WTC11 (cell line): Measurements from ENCODE around the gene HDAC9. TPM values are rescaled to one million over a fixed set of nuclear protein-coding genes. Genes with fewer than 3 reads are reported as not detected.

Source experiments
- ATAC-seq: fragments of 200-7000 bp; cut with Tn5 transposase; 2 replicates; pipeline ENCODE4 v1.10.0; 2021; ENCODE audit warnings: mild to moderate bottlenecking, moderate library complexity
- CTCF ChIA-PET: fragments of 300-600 bp; sonication (Branson Sonifier 250); formaldehyde crosslinking; loops from one replicate; lab custom pipeline; 2021; ENCODE audit warnings: antibody characterized with exemption; lab: Charles Lee
- POLR2A ChIA-PET: fragments of 350-600 bp; sonication (Branson Sonifier 250); formaldehyde crosslinking; loops from one replicate; lab custom pipeline; 2021; ENCODE audit warnings: antibody characterized with exemption; lab: Charles Lee
- DNase-seq: peaks from one replicate; pipeline ENCODE4 v3.0.0; 2021; ENCODE audit warnings: low spot score
- H3K27ac Mint-ChIP-seq: 2 replicates; pipeline ENCODE4 v1.8.0; 2021; ENCODE audit warnings: mixed read lengths
- H3K27me3 Mint-ChIP-seq: 2 replicates; pipeline ENCODE4 v1.8.0; 2021; ENCODE audit warnings: low read depth, mild to moderate bottlenecking, moderate library complexity, mixed read lengths
- H3K36me3 Mint-ChIP-seq: 2 replicates; pipeline ENCODE4 v1.8.0; 2021; ENCODE audit warnings: mixed read lengths
- H3K4me1 Mint-ChIP-seq: 2 replicates; pipeline ENCODE4 v1.8.0; 2022; ENCODE audit warnings: mixed read lengths
- H3K4me3 Mint-ChIP-seq: 2 replicates; pipeline ENCODE4 v1.8.0; 2021; ENCODE audit warnings: mild to moderate bottlenecking, moderate library complexity, mixed read lengths
- H3K9me3 Mint-ChIP-seq: 2 replicates; pipeline ENCODE4 v1.8.0; 2021; ENCODE audit warnings: mixed read lengths
- ATF3 ChIP-seq: sonication (generic); formaldehyde crosslinking; conservative IDR thresholded peaks from 2 replicates; pipeline ENCODE4 v1.8.1; 2022; ENCODE audit warnings: mild to moderate bottlenecking, missing genetic modification reagents
- CREM ChIP-seq: sonication (generic); formaldehyde crosslinking; IDR thresholded peaks from 2 replicates; pipeline ENCODE4 v1.8.1; 2022; ENCODE audit warnings: mild to moderate bottlenecking, missing genetic modification reagents, moderate library complexity
- E2F1 ChIP-seq: sonication (generic); formaldehyde crosslinking; IDR thresholded peaks from 2 replicates; pipeline ENCODE4 v1.8.0; 2022; ENCODE audit warnings: mild to moderate bottlenecking, missing genetic modification reagents
- EMX1 ChIP-seq: fragments of 250-450 bp; sonication (Bioruptor Pico); IDR thresholded peaks from 2 replicates; pipeline ENCODE4 v1.8.0; 2021; ENCODE audit warnings: mild to moderate bottlenecking
- ETV6 ChIP-seq: sonication (generic); formaldehyde crosslinking; IDR thresholded peaks from 2 replicates; pipeline ENCODE4 v1.8.1; 2022; ENCODE audit warnings: mild to moderate bottlenecking, missing genetic modification reagents
- JAZF1 ChIP-seq: fragments of 250-450 bp; sonication (Bioruptor Pico); IDR thresholded peaks from 2 replicates; pipeline ENCODE4 v1.9.0; 2021; ENCODE audit warnings: moderate library complexity, mild to moderate bottlenecking, inconsistent platforms
- RORB ChIP-seq: fragments of 250-450 bp; sonication (Bioruptor Pico); IDR thresholded peaks from 2 replicates; pipeline ENCODE4 v1.9.0; 2021; ENCODE audit warnings: mild to moderate bottlenecking
- SP1 ChIP-seq: sonication (generic); formaldehyde crosslinking; conservative IDR thresholded peaks from 2 replicates; pipeline ENCODE4 v1.8.1; 2022; ENCODE audit warnings: missing genetic modification reagents
- STAT6 ChIP-seq: sonication (generic); formaldehyde crosslinking; conservative IDR thresholded peaks from 2 replicates; pipeline ENCODE4 v1.8.1; 2023; ENCODE audit warnings: mild to moderate bottlenecking, low read depth, missing genetic modification reagents, moderate library complexity
- TCF7 ChIP-seq: sonication (generic); formaldehyde crosslinking; IDR thresholded peaks from 2 replicates; pipeline ENCODE4 v1.8.0; 2022; ENCODE audit warnings: mild to moderate bottlenecking, low read depth, missing genetic modification reagents, moderate library complexity
- TP53 ChIP-seq: sonication (generic); formaldehyde crosslinking; IDR thresholded peaks from 2 replicates; pipeline ENCODE4 v1.8.1; 2023; ENCODE audit warnings: mild to moderate bottlenecking, missing genetic modification reagents
- ZNF263 ChIP-seq: sonication (generic); formaldehyde crosslinking; IDR thresholded peaks from 2 replicates; pipeline ENCODE4 v1.8.1; 2022; ENCODE audit warnings: low read depth, mild to moderate bottlenecking, moderate library complexity, missing genetic modification reagents
- total RNA-seq: library from RNA; stranded (reverse); gene quantifications from 3 replicates; pipeline ENCODE4 v1.2.3, GENCODE V29; 2021
- TF ChIP-seq, protein P1 (sequence below): sonication (generic); formaldehyde crosslinking; IDR thresholded peaks from 2 replicates; pipeline ENCODE4 v1.8.1; 2023; ENCODE audit warnings: mild to moderate bottlenecking, moderate library complexity, missing genetic modification reagents
- TF ChIP-seq, protein P2 (sequence below): sonication (generic); formaldehyde crosslinking; IDR thresholded peaks from 2 replicates; pipeline ENCODE4 v1.8.1; 2022; ENCODE audit warnings: mild to moderate bottlenecking, moderate library complexity, missing genetic modification reagents
- TF ChIP-seq, protein P3 (sequence below): sonication (generic); formaldehyde crosslinking; IDR thresholded peaks from 2 replicates; pipeline ENCODE4 v1.8.1; 2022; ENCODE audit warnings: missing genetic modification reagents, borderline replicate concordance

HDAC9 gene
- total RNA-seq, 1 experiment from 2014 or later = 18.8 TPM

GRCh38 chr7:18499407-18500177, 4.0 kb downstream of the HDAC9 start:
- H3K27me3 Mint-ChIP-seq = no peaks in the 10 kb centered on the region
- no peak overlapping the region for H3K27ac Mint-ChIP-seq
- ChIA-PET POLR2A (no interaction called here), CTCF (no interaction called here)
- H3K4me1 Mint-ChIP-seq = peaks cover 57% of the 10 kb centered on the region
- no peaks in the 10 kb centered on the region for H3K9me3 Mint-ChIP-seq
- no peak for TF ChIP-seq RORB (CRISPR knock-in tag)
- TF ChIP-seq EMX1 (CRISPR knock-in tag) = no peak
- TF ChIP-seq STAT6 (CRISPR knock-in tag) = no peak
- TF ChIP-seq ATF3 = no peak
- TF ChIP-seq ETV6 (CRISPR knock-in tag) = no peak
- no peak for TF ChIP-seq E2F1
- TF ChIP-seq, protein P1, sequence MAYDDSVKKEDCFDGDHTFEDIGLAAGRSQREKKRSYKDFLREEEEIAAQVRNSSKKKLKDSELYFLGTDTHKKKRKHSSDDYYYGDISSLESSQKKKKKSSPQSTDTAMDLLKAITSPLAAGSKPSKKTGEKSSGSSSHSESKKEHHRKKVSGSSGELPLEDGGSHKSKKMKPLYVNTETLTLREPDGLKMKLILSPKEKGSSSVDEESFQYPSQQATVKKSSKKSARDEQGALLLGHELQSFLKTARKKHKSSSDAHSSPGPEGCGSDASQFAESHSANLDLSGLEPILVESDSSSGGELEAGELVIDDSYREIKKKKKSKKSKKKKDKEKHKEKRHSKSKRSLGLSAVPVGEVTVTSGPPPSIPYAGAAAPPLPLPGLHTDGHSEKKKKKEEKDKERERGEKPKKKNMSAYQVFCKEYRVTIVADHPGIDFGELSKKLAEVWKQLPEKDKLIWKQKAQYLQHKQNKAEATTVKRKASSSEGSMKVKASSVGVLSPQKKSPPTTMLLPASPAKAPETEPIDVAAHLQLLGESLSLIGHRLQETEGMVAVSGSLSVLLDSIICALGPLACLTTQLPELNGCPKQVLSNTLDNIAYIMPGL (CRISPR knock-in tag) = no peak
- TF ChIP-seq, protein P2, sequence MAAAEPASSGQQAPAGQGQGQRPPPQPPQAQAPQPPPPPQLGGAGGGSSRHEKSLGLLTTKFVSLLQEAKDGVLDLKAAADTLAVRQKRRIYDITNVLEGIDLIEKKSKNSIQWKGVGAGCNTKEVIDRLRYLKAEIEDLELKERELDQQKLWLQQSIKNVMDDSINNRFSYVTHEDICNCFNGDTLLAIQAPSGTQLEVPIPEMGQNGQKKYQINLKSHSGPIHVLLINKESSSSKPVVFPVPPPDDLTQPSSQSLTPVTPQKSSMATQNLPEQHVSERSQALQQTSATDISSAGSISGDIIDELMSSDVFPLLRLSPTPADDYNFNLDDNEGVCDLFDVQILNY = no peak
- TF ChIP-seq, protein P3, sequence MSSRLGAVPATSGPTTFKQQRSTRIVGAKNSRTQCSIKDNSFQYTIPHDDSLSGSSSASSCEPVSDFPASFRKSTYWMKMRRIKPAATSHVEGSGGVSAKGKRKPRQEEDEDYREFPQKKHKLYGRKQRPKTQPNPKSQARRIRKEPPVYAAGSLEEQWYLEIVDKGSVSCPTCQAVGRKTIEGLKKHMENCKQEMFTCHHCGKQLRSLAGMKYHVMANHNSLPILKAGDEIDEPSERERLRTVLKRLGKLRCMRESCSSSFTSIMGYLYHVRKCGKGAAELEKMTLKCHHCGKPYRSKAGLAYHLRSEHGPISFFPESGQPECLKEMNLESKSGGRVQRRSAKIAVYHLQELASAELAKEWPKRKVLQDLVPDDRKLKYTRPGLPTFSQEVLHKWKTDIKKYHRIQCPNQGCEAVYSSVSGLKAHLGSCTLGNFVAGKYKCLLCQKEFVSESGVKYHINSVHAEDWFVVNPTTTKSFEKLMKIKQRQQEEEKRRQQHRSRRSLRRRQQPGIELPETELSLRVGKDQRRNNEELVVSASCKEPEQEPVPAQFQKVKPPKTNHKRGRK = no peak
- no peak for TF ChIP-seq SP1 (CRISPR knock-in tag)
- TF ChIP-seq TCF7 = no peak
- no peak for TF ChIP-seq TP53 (CRISPR knock-in tag)
- no peak for TF ChIP-seq JAZF1 (CRISPR knock-in tag)
- DNase-seq (no peak), ATAC-seq (no peak)
- no peak overlapping the region for H3K4me3 Mint-ChIP-seq
- no peaks in the 10 kb centered on the region for H3K36me3 Mint-ChIP-seq

DNA sequence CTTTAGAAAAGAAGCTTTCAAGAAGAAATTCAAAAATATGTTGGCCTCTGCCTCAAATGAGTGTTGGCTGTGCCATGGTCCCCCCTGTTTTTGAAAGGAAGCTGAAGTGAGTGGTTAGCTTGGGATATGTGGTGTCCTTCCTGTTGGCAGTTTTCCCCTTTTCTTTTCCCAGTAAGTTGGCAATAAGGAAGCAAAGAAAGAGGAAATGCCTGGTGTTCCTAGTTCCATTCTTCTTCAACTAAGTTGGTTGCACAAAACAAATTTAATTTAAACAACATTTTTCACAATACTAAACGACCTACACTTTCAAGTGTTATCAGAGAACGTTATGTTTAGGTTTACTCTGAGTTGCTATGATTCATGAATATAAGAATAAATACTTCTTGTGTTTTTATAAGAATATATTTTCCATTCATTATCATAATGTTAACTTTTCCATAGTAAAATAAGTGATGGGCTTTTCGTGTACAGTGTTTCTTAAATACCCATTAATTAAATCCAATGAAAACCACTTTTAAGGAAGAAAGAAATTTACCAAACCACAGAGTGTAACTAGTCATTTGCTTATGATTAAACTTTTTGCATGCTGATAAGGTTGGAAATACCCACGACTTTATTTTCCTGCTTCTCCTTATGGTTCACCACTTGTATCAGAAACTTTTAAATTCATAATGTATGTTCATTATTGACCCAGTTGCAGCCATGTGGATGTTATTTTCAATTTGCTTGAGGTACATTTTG, 7.7 kb downstream of the HDAC9 start:
- DNase-seq (no peak), ATAC-seq (no peak)
- POLR2A ChIA-PET = no interaction called here
- Mint-ChIP-seq H3K36me3 (no peaks in the 10 kb centered on the region), H3K27me3 (no peaks in the 10 kb centered on the region), H3K4me3 (no peak overlapping the region), H3K9me3 (no peaks in the 10 kb centered on the region), H3K4me1 (peaks cover 29% of the 10 kb centered on the region), H3K27ac (no peak overlapping the region)
- no peak for TF ChIP-seq ZNF263 (CRISPR knock-in tag)
- no peak for TF ChIP-seq CREM (CRISPR knock-in tag)
- CTCF ChIA-PET = interaction anchor here (1.7 kb wide), 1 partner anchor 146 kb away, joined by 7 read pairs; no protein-coding TSS in a partner anchor
